ENCODE results near the gene VAMP3.
"Not testable (repeated sequence)": the region's sequence is repeated elsewhere in the genome, so short reads cannot be mapped to it uniquely, and the experiment has no call there.

The VAMP3 gene

DNA sequence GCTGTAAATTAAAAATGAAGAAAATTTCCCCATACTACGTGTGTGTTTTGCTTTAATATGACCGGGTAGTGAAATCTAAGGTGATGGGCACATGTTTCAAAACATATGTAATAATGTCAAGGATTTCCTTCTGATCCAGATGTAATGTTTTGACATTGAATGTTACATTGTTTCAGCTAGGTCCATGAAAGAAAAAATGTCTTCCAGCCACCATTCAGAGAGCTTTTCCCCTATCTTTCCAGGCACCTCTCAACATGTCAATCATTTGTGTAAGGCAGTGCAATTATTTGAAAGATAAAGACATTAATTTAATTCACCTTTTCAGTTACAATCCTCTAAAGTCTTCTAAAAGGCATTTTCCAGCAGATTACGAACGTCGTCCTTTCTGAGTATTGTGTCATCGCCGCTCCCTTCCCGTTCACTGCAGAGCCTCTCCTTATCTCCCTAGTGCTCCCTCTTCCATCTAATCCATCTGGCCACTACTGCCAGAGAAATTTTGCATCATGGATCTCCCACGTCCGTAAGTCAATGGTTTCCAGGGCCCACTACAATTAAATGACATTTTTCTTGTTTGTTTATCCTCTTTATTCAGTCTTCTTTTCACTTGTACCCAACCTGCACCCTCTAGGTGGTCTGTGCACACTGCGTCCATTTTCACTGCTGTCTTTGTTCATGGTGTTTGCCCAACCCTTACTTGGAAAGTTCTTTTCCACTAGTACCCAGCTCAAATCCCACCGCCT, 1.3 kb upstream of the VAMP3 start:
- no peak for DNase-seq

DNA sequence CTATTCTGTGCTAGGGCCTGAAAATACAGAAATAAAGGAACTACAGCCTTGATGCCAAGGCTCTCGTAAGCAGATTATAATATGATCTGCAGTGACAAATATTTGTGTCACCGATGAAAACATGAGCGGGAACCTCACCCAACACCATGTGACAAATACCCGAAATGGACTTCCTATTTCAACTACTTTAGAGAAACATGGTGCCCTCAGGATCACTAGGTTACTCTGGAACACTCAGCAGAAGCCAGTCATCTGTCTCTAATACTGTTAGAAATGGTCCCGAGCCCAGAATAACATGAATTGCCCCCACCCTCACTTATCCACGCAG, 463 bp upstream of the VAMP3 start:
- DNase-seq = no peak

DNA sequence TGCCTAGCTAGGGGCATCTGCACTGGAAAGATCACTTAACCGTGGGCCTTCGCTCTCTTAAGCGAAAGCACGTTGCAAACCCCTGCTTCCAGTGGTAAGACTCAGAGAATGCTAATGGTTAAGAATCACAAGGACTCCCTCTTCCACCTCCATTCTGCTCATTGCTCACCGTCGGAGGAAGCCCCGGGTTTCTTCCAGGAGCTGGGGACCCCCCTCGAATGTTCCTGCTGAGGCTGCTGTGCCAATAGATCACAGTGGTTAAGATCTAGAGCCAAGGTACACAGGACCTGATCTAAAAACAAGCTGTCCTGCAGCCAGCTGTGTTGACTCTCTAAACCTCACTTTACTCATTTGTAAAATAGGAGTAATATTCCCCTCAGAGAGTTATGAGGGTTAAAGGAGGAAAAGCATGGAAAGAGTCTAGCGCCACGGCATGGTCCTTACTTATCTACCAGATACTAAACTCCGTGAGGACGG, 765 bp downstream of the VAMP3 start:
- no peak for DNase-seq

- no peak for DNase-seq
Observed at GRCh38 chr1:7777591-7777990, 6.5 kb downstream of the VAMP3 start.

DNA sequence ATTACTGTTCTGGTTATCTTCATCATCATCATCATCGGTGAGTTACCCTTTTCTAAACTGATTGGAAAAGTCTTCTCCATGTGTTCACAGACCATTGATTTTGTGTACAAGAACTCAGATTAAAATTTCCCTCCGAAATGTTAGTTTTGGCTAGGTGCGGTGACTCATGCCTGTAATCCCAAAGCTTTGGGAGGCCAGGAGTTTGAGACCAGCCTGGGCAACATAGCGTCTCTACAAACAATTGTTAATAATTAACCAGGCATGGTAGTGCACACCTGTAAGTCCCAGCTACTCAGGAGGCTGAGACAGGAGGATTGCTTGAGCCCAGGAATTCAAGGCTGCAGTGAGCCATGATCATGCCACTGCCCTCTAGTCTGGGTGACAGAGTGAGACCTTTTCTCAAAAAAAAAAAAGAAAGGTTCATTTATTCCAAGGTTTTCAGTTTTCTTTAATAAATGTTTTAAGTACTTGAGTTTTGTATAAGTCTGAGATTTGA, 7.1 kb downstream of the VAMP3 start:
- DNase-seq = no peak

DNA sequence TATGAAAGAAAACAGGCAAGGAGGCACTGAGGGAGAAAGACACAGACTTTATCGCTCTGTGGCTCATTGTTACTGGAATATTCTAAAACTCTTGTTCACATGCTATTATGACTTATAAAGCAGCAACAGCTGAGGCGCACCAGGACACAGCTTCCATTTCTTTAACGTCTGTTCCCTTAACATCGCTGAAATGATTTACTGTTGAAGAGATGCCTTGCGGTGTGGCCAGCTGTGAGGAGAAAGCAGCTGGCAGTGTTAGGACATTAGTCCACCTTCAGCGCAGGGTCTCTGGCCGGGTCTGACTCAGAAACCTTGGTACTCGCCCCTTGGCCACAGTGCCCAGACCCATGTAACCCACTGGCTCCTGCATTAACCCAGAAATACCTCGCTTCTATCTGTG, 9.9 kb downstream of the VAMP3 start:
- no peak for DNase-seq

- DNase-seq = no peak
Observed at GRCh38 chr1:7781501-7781900, 10.4 kb downstream of the VAMP3 start.

- DNase-seq = no peak
Observed at GRCh38 chr1:7781923-7782495, 10.9 kb downstream of the VAMP3 start.

DNA sequence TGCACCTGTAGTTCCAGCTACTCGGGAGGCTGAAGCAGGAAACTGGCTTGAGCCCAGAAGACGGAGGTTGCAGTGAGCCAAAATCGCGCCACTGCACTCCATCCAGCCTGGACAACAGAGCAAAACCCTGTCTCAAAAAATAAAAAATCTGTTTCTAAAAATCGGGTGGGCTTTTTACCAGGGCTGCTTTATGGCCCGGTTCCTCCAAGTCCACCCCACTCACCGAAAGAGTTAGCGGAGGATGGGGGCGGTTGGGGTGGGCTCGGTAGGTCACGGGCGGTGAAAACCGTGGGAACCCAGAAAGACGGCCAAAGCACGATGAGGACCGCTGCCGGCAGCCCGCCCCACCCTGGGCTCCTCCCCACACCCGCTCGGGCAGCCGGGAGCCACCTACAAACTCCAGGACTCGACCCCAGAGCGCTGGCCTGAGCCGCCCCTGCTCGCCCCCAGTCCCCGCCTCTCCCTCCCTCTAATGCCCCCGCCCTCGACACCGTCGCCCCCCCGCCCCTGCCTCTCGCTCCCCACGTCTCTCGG, 12.1 kb downstream of the VAMP3 start:
- no peak for DNase-seq

GRCh38 chr1:7783826-7784491, 12.9 kb downstream of the VAMP3 start, which contains the start of gene PER3:
Gene PER3, plus strand, starts transcription at chr1:7784291. Its CDS starts 587 bp downstream, at chr1:7784878.
- peak; percentile 88 for DNase-seq

DNA sequence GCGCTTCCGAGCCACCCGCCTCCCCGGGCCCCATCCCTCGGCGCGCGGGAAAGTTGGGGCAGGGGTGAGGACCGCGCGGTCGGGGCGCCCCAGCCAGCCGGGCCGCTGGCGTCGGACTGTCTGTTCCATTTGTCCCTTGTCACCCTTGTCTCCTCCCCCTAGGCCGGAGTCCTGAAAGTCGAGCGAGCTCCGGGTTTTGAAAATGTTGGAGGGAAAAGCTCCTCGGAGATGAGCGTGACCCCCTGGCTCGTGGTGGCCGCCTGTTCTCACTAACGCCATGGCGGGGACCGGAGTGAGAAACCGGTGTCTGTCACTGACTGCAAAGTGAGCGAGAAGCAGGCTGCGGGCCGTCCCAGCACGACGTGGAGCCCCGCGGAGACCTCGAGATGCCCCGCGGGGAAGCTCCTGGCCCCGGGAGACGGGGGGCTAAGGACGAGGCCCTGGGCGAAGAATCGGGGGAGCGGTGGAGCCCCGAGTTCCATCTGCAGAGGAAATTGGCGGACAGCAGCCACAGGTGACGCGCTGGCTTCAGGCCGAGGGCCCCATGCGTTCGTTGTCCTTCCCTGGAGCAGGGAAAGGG, 13.5 kb downstream of the VAMP3 start:
- no peak for DNase-seq

DNA sequence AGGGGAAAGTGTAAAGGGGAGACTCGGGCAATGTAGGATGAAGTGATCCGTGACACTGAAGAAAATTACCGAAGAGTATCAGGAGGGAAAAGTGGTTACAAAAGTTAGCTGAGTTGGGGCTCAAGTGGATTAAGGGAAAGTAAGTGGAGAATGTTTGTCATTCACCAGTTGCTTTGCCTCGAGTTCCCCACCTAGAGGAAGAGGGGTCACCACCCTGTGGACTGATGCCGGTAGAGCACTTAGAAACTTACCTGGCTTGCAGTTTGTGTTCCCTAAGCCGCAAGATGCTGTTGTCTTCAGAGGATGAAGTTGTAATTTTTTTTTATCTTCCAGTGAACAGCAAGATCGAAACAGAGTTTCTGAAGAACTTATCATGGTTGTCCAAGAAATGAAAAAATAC, 14.0 kb downstream of the VAMP3 start:
- no peak for DNase-seq

DNA sequence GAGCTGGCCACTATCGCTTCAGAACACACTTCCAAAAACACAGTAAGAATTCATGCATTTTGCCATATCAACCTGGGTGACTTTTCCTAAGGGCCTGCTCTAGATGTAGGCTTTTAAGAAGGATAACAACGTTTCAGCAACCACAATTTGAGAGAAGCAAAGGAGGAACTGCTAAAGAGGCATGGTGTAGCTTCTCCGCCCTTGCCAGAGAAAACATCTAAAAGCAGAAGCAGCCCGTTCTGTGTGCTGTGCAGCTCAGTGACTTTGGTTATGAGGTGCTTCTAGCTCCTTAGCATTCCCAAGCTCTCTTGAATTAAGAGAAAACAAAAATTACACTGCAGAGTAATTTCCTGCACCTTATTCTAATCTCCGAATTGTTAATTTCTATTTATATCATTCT, 15.7 kb downstream of the VAMP3 start:
- DNase-seq = no peak

GRCh38 chr1:7789828-7790227, 18.7 kb downstream of the VAMP3 start:
- DNase-seq = no peak

DNA sequence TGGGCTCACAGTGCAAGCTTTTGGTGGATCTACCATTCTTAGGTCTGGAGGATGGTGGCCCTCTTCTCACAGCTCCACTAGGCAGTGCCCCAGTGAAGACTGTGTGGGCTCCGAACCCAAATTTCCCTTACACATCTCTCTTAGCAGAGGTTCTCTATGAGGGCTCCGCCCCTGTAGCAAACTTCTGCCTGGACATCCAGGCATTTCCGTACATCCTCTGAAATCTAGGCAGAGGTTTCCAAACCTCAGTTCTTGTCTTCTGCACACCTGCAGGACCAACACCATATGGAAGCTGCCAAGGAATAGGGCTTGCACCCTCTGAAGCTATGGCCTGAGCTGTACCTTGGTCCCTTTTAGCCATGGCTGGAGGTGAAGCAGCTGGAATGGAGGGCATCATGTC, 19.9 kb downstream of the VAMP3 start:
- not testable (repeated sequence) for DNase-seq

GRCh38 chr1:7795406-7795805, 24.3 kb downstream of the VAMP3 start:
- DNase-seq = no peak

GRCh38 chr1:7805460-7805859, 34.4 kb downstream of the VAMP3 start:
- DNase-seq = no peak

DNA sequence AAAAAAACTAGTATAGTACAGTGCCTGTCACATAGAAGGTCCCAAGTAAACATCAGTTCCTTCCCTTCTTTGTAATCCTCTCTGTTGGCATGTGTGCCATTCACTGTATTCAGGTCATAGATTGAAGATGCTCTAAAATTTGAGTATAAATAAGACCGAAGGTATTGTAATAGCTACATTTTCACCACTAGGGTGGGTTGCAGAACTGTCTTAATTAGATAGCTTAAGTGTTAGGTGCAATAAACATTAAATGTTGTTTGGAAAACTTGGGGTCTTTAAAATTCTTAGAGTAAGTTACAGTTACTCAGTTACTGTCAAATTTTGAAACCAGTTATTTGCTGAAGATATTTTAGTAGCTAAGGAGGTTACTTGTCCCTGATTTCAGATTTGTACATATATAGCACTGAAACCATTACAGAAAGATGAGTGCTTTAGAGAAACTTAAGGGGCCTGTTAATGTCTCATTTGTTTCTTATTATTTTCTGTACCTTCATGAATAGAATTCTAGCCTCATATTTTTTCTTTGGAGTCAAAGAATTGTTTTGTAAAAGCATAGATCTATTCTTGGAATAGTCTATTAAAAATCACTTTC, 37.3 kb downstream of the VAMP3 start:
- DNase-seq = no peak

DNA sequence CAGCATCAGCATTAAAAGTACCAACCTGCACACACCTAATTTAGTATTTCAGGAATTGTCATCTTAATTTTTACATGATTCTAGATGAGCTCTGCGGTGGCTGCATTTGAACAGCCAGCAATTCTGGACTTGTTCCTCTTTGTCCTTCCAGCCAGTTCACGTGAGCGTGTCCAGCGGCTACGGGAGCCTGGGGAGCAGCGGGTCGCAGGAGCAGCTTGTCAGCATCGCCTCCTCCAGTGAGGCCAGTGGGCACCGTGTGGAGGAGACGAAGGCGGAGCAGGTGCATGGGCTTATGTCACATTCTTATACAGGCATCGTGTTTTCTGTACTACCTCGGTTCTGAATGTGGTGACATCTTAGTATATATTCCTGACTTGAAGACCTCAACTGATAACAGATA, 38.6 kb downstream of the VAMP3 start:
- DNase-seq = no peak

- no peak for DNase-seq
Observed at GRCh38 chr1:7810395-7810794, 39.3 kb downstream of the VAMP3 start.

DNA sequence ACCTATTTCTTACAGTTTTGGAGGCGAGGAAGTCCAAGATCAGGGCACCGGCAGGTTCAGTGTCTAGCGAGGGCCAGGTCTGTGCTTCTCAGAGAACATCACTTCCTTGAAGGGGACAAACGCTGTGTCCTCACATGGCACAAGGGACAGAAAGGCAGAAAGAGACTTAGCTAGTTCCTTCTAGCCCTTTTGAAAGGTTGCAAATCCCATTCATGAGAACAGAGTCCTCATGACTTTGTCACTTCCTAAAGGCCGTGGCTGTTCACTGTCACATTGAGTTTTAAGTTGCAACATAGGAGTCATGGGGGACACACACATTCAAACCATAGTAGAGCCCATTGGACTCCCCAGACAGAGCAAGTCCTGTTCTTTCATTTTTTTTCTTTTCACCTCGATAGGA, 40.4 kb downstream of the VAMP3 start:
- no peak for DNase-seq

- DNase-seq = no peak
Observed at GRCh38 chr1:7813677-7814373, 42.7 kb downstream of the VAMP3 start.

All from activated CD4-positive, alpha-beta T cell treated with anti-CD3 and anti-CD28 coated beads, Interleukin-2, amount 50 U/mL, for 1 hour (primary cell).